IPS-18c (cell line): ENCODE results near the gene MRPL57.

Source experiments
- H3K4me3 ChIP-seq: 2 replicates; pipeline ENCODE4 v1.7.0; 2013; ENCODE audit warnings: low read depth, mild to moderate bottlenecking, low read length, moderate library complexity; ENCODE audit not compliant: insufficient read depth
- H3K9me3 ChIP-seq: one replicate; pipeline ENCODE4 v1.6.1; 2013; ENCODE audit warnings: mild to moderate bottlenecking, low read length, moderate library complexity; ENCODE audit not compliant: control insufficient read depth, insufficient read depth

MRPL57 gene

GRCh38 chr13:21225082-21225481 is 48.6 kb downstream of the MRPL57 start:
- Histone ChIP-seq H3K9me3 (peaks cover 3% of the 10 kb centered on the region), H3K4me3 (no peak overlapping the region)

DNA sequence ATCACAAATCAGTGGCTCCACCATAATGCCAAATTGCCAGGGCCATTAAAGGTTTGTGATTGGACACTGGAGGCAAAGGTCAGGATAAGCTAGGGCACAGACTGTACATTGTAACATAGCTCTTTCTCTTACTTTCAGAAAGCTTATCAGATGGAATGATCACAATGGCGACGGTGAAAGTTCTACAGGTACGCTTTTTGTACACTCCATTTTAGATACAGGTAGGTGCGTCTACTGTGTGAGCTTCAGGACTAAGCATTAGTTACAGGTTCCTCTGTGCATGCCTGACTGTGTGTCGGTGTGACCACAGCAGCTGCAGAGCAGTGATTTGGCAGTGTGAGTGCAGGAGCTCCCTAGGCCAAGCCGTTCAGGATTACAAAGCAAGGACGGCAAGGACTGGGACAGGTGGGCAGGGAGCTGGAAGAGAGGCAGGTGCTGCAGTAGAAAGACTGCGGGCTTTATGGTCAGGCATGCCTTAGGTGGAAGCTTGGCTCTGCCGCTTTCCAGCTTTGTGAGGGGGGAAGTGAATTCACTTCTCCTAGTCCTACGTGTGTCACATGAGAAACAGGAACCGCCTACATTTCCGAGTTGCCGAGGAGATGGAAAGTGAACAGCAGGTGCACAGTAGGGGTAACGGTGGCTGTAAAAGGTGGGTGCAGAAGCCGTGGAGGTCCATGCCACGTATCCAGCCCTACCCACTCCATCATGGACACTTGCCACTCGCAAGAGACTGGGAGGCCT is 49.6 kb downstream of the MRPL57 start:
- H3K9me3 ChIP-seq: peaks cover 3% of the 10 kb centered on the region
- no peak overlapping the region for H3K4me3 ChIP-seq

GRCh38 chr13:21227917-21228316 is 51.5 kb downstream of the MRPL57 start:
- H3K9me3 ChIP-seq: peaks cover 3% of the 10 kb centered on the region
- H3K4me3 ChIP-seq: no peak overlapping the region
